Spinal cord (tissue), 10 donors: ENCODE results near the gene TTYH2. TPM values are rescaled to one million over a fixed set of nuclear protein-coding genes. Genes with fewer than 3 reads are reported as not detected.

Source experiments
- DNase-seq, 6 donors: peaks; one replicate each; pipeline versions ENCODE4 v3.0.0 to v3.0.0-alpha.2; 2013 to 2015; ENCODE audit warnings: low spot score in 6 of 6, low read depth in 4 of 6
- H3K27ac ChIP-seq: one replicate; pipeline ENCODE4 v1.5.1; 2013; ENCODE audit warnings: low read depth, low read length, control low read depth
- H3K27me3 ChIP-seq: one replicate; pipeline ENCODE4 v1.6.1; 2013; ENCODE audit warnings: low read length; ENCODE audit not compliant: control insufficient read depth, insufficient read depth
- H3K36me3 ChIP-seq: one replicate; pipeline ENCODE4 v1.6.1; 2013; ENCODE audit warnings: low read length; ENCODE audit not compliant: control insufficient read depth, insufficient read depth
- H3K4me1 ChIP-seq: one replicate; pipeline ENCODE4 v1.6.1; 2013; ENCODE audit warnings: low read length; ENCODE audit not compliant: control insufficient read depth, insufficient read depth
- H3K4me3 ChIP-seq: one replicate; pipeline ENCODE4 v1.5.1; 2013; ENCODE audit warnings: low read depth, low read length, control low read depth
- H3K9me3 ChIP-seq: one replicate; pipeline ENCODE4 v1.6.1; 2013; ENCODE audit warnings: low read length; ENCODE audit not compliant: control insufficient read depth, insufficient read depth
- WGBS: methylation state at CpG from one replicate; pipeline ENCODE4 v1.1.5; 2013; ENCODE audit warnings: missing lambda C conversion rate; ENCODE audit not compliant: insufficient coverage; 5-methylcytosine and 5-hydroxymethylcytosine counted together
- polyA plus RNA-seq, 2 donors: library from polyadenylated mRNA; unstranded; fragments of 120-200 nt; gene quantifications; one replicate each; pipeline ENCODE4 v1.2.1, GENCODE V29; 2013; ENCODE audit not compliant: insufficient read length in 2 of 2
- total RNA-seq, 2 donors: library from RNA; depleted of rRNA in 1 of 2; stranded (reverse); fragments of 120-200 nt in 1 of 2; fragments of >200 nt in 1 of 2; gene quantifications; one replicate each; pipeline versions ENCODE4 v1.2.3 to v1.2.4, GENCODE V29; 2013 to 2014
- donor health status: healthy.

TTYH2 gene
- total and polyA plus RNA-seq, 4 donors, result 25.0 to 66.4 (median 43.4) TPM

DNA sequence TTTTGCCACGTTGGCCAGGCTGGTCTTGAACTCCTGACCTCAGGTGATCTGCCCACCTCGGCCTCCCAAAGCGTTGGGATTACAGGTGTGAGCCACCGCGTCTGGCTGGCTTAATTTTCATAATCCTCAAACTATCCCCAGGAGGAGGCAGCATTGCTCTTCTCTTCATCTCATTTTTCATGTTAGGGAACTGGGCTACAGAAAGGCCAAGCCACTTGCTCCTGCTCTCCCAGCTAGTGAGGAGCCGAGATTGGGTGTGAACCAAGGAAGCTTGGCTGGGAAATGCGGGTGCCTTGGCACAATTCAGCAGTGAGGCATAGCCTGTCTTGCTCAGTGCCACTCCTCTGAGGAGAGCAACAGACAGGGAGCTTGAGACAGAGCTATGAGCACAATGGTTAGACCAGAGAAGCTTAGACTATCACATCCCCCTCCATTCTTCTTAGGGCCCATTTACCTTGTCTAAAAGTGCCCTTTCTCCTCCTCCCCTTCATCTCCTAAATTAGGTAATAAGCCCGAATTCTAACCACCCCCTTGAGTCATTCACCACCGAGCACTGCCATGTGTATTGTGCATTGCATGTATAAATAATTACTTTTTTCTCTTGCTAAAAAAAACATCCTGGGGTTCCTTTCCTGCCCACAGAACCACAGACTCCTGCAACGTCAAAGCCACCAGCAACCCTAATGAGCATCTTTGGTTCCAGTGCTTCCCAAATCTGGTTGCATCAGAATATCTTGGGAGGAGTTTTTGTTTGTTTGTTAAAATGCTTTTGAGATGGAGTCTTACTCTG lies 92.7 kb downstream of the TTYH2 start:
- 86% methylated on average over 4 of the region's 10 CpGs for WGBS
- H3K27ac ChIP-seq, result no peak overlapping the region

GRCh38 chr17:74307984-74308773 lies 94.8 kb downstream of the TTYH2 start:
- WGBS, result 78% methylated on average over 11 of the region's 15 CpGs

More for the DNA sequence above, 92.7 kb downstream of the TTYH2 start:
- Histone ChIP-seq H3K27me3 (no peaks in the 10 kb centered on the region), H3K4me3 (no peak overlapping the region), H3K36me3 (no peaks in the 10 kb centered on the region), H3K4me1 (no peaks in the 10 kb centered on the region), H3K9me3 (no peaks in the 10 kb centered on the region)
- no peak for DNase-seq

GRCh38 chr17:74309902-74310301 lies 96.5 kb downstream of the TTYH2 start:
- WGBS, result 74% methylated on average over 11 of the region's 12 CpGs
- DNase-seq, result no peak
- no peaks in the 10 kb centered on the region for H3K27me3 ChIP-seq
- no peaks in the 10 kb centered on the region for H3K36me3 ChIP-seq
- no peak overlapping the region for H3K27ac ChIP-seq
- no peaks in the 10 kb centered on the region for H3K4me1 ChIP-seq
- H3K9me3 ChIP-seq, result peaks cover 2% of the 10 kb centered on the region
- H3K4me3 ChIP-seq, result no peak overlapping the region

More at GRCh38 chr17:74307984-74308773, 94.8 kb downstream of the TTYH2 start:
- H3K4me3 ChIP-seq, result no peak overlapping the region
- no peaks in the 10 kb centered on the region for H3K36me3 ChIP-seq
- no peaks in the 10 kb centered on the region for H3K4me1 ChIP-seq
- H3K27me3 ChIP-seq, result no peaks in the 10 kb centered on the region
- H3K27ac ChIP-seq, result no peak overlapping the region
- no peak for DNase-seq
- H3K9me3 ChIP-seq, result peaks cover 2% of the 10 kb centered on the region

Other genes with a start within 250 kb of the TTYH2 start
- 1,000 to 10,000 TPM; 1,239 to 1,608 TPM for gene RPL38, start 9.9 kb upstream of the TTYH2 start, total RNA-seq
- gene RPL38, start 9.9 kb upstream of the TTYH2 start, polyA plus RNA-seq, result 1,000 to 10,000 TPM; 1,051 to 1,061 TPM
- 1 to 10 TPM in 1 of 2 donors, under 1 TPM in 1; 0.69 to 6.4 TPM for gene DNAI2, start 60.7 kb downstream of the TTYH2 start, total RNA-seq
- gene DNAI2, start 60.7 kb downstream of the TTYH2 start, polyA plus RNA-seq, result 1 to 10 TPM; 5.4 to 7.4 TPM
- 1 to 10 TPM; 1.8 to 2.7 TPM for gene KIF19, start 112.7 kb downstream of the TTYH2 start, total RNA-seq
- 1 to 10 TPM; 2.3 to 2.8 TPM for gene KIF19, start 112.7 kb downstream of the TTYH2 start, polyA plus RNA-seq
- 10 to 100 TPM in 1 of 2 donors, 1 to 10 TPM in 1; 9.4 to 10.1 TPM for gene BTBD17, start 148.3 kb downstream of the TTYH2 start, total RNA-seq
- gene BTBD17, start 148.3 kb downstream of the TTYH2 start, polyA plus RNA-seq, result 10 to 100 TPM; 25.2 to 31.0 TPM
- under 1 TPM; 0.22 to 0.59 TPM for gene GPR142, start 153.9 kb downstream of the TTYH2 start, total RNA-seq
- gene GPR142, start 153.9 kb downstream of the TTYH2 start, polyA plus RNA-seq, result under 1 TPM; 0.43 to 0.86 TPM
- 10 to 100 TPM; 16.3 to 98.7 TPM for gene GPRC5C, start 218.5 kb downstream of the TTYH2 start, total RNA-seq
- gene GPRC5C, start 218.5 kb downstream of the TTYH2 start, polyA plus RNA-seq, result 10 to 100 TPM; 10.4 to 19.1 TPM